HepG2 (cell line): ENCODE data around the gene RDH8. TPM values are rescaled to one million over a fixed set of nuclear protein-coding genes. Genes with fewer than 3 reads are reported as not detected.

ENCODE experiments used
- ATM ChIP-seq: fragments of 450-650 bp; IDR thresholded peaks from 2 replicates; pipeline ENCODE4 v1.7.1; 2017; ENCODE audit warnings: mild to moderate bottlenecking, borderline replicate concordance
- HNF1B ChIP-seq: sonication (generic); formaldehyde crosslinking; IDR thresholded peaks from 2 replicates; pipeline ENCODE4 v1.5.1; 2020; ENCODE audit warnings: mild to moderate bottlenecking, moderate library complexity, missing genetic modification reagents
- KAT7 ChIP-seq: IDR thresholded peaks from 2 replicates; pipeline ENCODE4 v1.6.1; 2018; ENCODE audit warnings: borderline replicate concordance, missing compliant biosample characterization
- MTA1 ChIP-seq: sonication (generic); formaldehyde crosslinking; IDR thresholded peaks from 2 replicates; pipeline ENCODE4 v1.4.0; 2020; ENCODE audit warnings: missing genetic modification reagents, mild to moderate bottlenecking, borderline replicate concordance
- NAIF1 ChIP-seq: sonication (generic); formaldehyde crosslinking; IDR thresholded peaks from 2 replicates; pipeline ENCODE4 v1.5.0; 2020; ENCODE audit warnings: mild to moderate bottlenecking, missing genetic modification reagents, borderline replicate concordance
- RFX3 ChIP-seq: IDR thresholded peaks from 2 replicates; pipeline ENCODE4 v1.6.1; 2016; ENCODE audit warnings: missing biosample characterization, missing genetic modification reagents
- TCF12 ChIP-seq, 2 experiments: fragments of 450-650 bp in 1 of 2; sonication (generic) in 1 of 2; formaldehyde crosslinking in 1 of 2; IDR thresholded peaks; 2 replicates each; pipeline versions ENCODE4 v1.6.1 to v1.8.0; 2017 to 2022; ENCODE audit warnings: antibody characterized with exemption in 1 of 2, mild to moderate bottlenecking in 1 of 2, missing genetic modification reagents in 1 of 2, moderate library complexity in 1 of 2
- U2AF2 ChIP-seq: fragments of 200-400 bp; formaldehyde crosslinking; IDR thresholded peaks from 2 replicates; pipeline ENCODE4 v1.6.1; 2017; ENCODE audit warnings: low read depth, mild to moderate bottlenecking, low read length
- XBP1 ChIP-seq: sonication (generic); formaldehyde crosslinking; IDR thresholded peaks from 2 replicates; pipeline ENCODE4 v1.5.0; 2020; ENCODE audit warnings: missing genetic modification reagents
- ZNF225 ChIP-seq: sonication (generic); formaldehyde crosslinking; IDR thresholded peaks from 2 replicates; pipeline ENCODE4 v1.4.0; 2020; ENCODE audit warnings: mild to moderate bottlenecking, missing genetic modification reagents
- ZNF441 ChIP-seq: sonication (generic); formaldehyde crosslinking; IDR thresholded peaks from 2 replicates; pipeline ENCODE4 v1.7.0; 2021; ENCODE audit warnings: missing genetic modification reagents, borderline replicate concordance
- ZNF512 ChIP-seq: sonication (generic); formaldehyde crosslinking; IDR thresholded peaks from 2 replicates; pipeline ENCODE4 v1.4.0; 2020; ENCODE audit warnings: mild to moderate bottlenecking, missing genetic modification reagents
- ZNF567 ChIP-seq: sonication (generic); formaldehyde crosslinking; IDR thresholded peaks from 2 replicates; pipeline ENCODE4 v1.8.1; 2023; ENCODE audit warnings: mild to moderate bottlenecking, missing genetic modification reagents, borderline replicate concordance
- ZNF883 ChIP-seq: sonication (generic); formaldehyde crosslinking; IDR thresholded peaks from 2 replicates; pipeline ENCODE4 v1.5.1; 2020; ENCODE audit warnings: mild to moderate bottlenecking, missing genetic modification reagents; ENCODE audit errors: not compliant biosample characterization
- ZSCAN9 ChIP-seq: IDR thresholded peaks from 2 replicates; pipeline ENCODE4 v1.6.1; 2016; ENCODE audit warnings: borderline replicate concordance
- polyA plus RNA-seq, 8 experiments: library from polyadenylated mRNA; depleted of rRNA in 3 of 8; stranded (reverse) in 7 of 8; unstranded in 1 of 8; fragments of >200 nt; fragmentation: Illumina TruSeq in 4 of 8; extraction: Trizol in 4 of 8; gene quantifications; 2 replicates each; pipeline versions ENCODE4 v1.2.1 to v1.2.3, GENCODE V29; 2011 to 2016; ENCODE audit warnings: low read depth in 4 of 8, missing spikeins in 1 of 8, mixed read lengths in 1 of 8; ENCODE audit not compliant: insufficient read depth in 1 of 8
- total RNA-seq, 5 experiments: library from RNA; depleted of rRNA; stranded (reverse); fragments of >200 nt; fragmentation: Illumina TruSeq; extraction: Trizol; gene quantifications; 2 replicates each; pipeline ENCODE4 v1.2.3, GENCODE V29; 2016; ENCODE audit warnings: low read depth in 1 of 5
- TF ChIP-seq, protein P1 (sequence below): sonication (generic); formaldehyde crosslinking; IDR thresholded peaks from 2 replicates; pipeline ENCODE4 v1.5.1; 2020; ENCODE audit warnings: missing genetic modification reagents, mild to moderate bottlenecking, borderline replicate concordance
- TF ChIP-seq, protein P2 (sequence below): sonication (generic); formaldehyde crosslinking; IDR thresholded peaks from 2 replicates; pipeline ENCODE4 v1.5.1; 2020; ENCODE audit warnings: mild to moderate bottlenecking, missing genetic modification reagents, borderline replicate concordance
- TF ChIP-seq, protein P3 (sequence below): sonication (generic); formaldehyde crosslinking; IDR thresholded peaks from 2 replicates; pipeline ENCODE4 v1.4.0; 2020; ENCODE audit warnings: missing genetic modification reagents, borderline replicate concordance

Gene RDH8
- total and polyA plus RNA-seq, 2 of the 13 experiments (the other 11 are each of a cell fraction or from before 2014, with no cell fraction given): not detected

- peak; percentile 100 for TF ChIP-seq ZNF512 (CRISPR knock-in tag)
- peak; percentile 74 for TF ChIP-seq ZNF883 (CRISPR knock-in tag)
- TF ChIP-seq TCF12 (IDR thresholded peaks at IDR 0.05): no peak
- peak; percentile 80 for TF ChIP-seq TCF12 (CRISPR knock-in tag; IDR thresholded peaks at IDR 0.05)
- peak; percentile 59; the same call in 1 of the 2 replicates for TF ChIP-seq XBP1 (CRISPR knock-in tag)
- no peak for TF ChIP-seq ZNF225 (CRISPR knock-in tag)
- TF ChIP-seq, protein P1, sequence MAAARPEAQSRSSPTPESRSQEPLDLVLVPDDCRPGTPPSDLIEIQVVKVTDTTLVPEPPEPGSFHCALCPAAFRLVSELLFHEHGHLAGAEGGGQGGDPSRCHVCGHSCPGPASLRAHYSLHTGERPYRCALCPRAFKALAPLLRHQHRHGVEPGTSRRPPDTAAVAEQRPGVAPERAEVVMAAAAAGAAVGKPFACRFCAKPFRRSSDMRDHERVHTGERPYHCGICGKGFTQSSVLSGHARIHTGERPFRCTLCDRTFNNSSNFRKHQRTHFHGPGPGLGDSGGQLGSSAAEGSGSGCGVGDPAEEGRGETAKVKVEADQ (CRISPR knock-in tag): 0 out of 2 replicates have a peak, but pooled peaks have one; percentile 78
- peak; percentile 78; the same call in 1 of the 2 replicates for TF ChIP-seq MTA1 (CRISPR knock-in tag)
- no peak for TF ChIP-seq RFX3 (CRISPR knock-in tag)
- TF ChIP-seq ATM: no peak
- TF ChIP-seq HNF1B (CRISPR knock-in tag): peak; percentile 92
- TF ChIP-seq NAIF1 (CRISPR knock-in tag): 0 out of 2 replicates have a peak, but pooled peaks have one; percentile 22
- TF ChIP-seq, protein P2, sequence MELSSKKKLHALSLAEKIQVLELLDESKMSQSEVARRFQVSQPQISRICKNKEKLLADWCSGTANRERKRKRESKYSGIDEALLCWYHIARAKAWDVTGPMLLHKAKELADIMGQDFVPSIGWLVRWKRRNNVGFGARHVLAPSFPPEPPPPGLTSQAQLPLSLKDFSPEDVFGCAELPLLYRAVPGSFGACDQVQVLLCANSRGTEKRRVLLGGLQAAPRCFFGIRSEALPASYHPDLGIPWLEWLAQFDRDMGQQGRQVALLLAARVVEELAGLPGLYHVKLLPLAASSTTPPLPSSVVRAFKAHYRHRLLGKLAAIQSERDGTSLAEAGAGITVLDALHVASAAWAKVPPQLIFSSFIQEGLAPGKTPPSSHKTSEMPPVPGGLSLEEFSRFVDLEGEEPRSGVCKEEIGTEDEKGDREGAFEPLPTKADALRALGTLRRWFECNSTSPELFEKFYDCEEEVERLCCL (CRISPR knock-in tag): no peak
- TF ChIP-seq U2AF2: 0 out of 2 replicates have a peak, but pooled peaks have one; percentile 55
- TF ChIP-seq ZNF441: peak; percentile 82; the same call in 1 of the 2 replicates
- no peak for TF ChIP-seq KAT7
- TF ChIP-seq, protein P3, sequence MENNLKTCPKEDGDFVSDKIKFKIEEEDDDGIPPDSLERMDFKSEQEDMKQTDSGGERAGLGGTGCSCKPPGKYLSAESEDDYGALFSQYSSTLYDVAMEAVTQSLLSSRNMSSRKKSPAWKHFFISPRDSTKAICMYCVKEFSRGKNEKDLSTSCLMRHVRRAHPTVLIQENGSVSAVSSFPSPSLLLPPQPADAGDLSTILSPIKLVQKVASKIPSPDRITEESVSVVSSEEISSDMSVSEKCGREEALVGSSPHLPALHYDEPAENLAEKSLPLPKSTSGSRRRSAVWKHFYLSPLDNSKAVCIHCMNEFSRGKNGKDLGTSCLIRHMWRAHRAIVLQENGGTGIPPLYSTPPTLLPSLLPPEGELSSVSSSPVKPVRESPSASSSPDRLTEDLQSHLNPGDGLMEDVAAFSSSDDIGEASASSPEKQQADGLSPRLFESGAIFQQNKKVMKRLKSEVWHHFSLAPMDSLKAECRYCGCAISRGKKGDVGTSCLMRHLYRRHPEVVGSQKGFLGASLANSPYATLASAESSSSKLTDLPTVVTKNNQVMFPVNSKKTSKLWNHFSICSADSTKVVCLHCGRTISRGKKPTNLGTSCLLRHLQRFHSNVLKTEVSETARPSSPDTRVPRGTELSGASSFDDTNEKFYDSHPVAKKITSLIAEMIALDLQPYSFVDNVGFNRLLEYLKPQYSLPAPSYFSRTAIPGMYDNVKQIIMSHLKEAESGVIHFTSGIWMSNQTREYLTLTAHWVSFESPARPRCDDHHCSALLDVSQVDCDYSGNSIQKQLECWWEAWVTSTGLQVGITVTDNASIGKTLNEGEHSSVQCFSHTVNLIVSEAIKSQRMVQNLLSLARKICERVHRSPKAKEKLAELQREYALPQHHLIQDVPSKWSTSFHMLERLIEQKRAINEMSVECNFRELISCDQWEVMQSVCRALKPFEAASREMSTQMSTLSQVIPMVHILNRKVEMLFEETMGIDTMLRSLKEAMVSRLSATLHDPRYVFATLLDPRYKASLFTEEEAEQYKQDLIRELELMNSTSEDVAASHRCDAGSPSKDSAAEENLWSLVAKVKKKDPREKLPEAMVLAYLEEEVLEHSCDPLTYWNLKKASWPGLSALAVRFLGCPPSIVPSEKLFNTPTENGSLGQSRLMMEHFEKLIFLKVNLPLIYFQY (CRISPR knock-in tag): 0 out of 2 replicates have a peak, but pooled peaks have one; percentile 39
- peak; percentile 71; the same call in 1 of the 2 replicates for TF ChIP-seq ZSCAN9 (CRISPR knock-in tag)
- peak; percentile 48; the same call in 1 of the 2 replicates for TF ChIP-seq ZNF567 (CRISPR knock-in tag)
These were observed 14.1 kb downstream of the RDH8 start (continued) for GRCh38 chr19:10027158-10027997.
